Fibroblast of skin of left biceps (primary cell): ENCODE results near the gene LEFTY2.
"Not testable (repeated sequence)": the region's sequence is repeated elsewhere in the genome, so short reads cannot be mapped to it uniquely, and the experiment has no call there.

Source experiments
- DNase-seq, 2 experiments: peaks; one replicate each; pipeline ENCODE4 v3.0.0-alpha.2; 2013; ENCODE audit warnings: low read depth in 2 of 2

Gene LEFTY2, protein sequence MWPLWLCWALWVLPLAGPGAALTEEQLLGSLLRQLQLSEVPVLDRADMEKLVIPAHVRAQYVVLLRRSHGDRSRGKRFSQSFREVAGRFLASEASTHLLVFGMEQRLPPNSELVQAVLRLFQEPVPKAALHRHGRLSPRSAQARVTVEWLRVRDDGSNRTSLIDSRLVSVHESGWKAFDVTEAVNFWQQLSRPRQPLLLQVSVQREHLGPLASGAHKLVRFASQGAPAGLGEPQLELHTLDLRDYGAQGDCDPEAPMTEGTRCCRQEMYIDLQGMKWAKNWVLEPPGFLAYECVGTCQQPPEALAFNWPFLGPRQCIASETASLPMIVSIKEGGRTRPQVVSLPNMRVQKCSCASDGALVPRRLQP

GRCh38 chr1:225941187-225941941, at the start of gene LEFTY2:
Gene LEFTY2, minus strand, starts transcription at chr1:225941220. Its CDS starts 80 bp downstream, at chr1:225941140.
- DNase-seq: no peak

GRCh38 chr1:225987491-225988316, 46.7 kb upstream of the LEFTY2 start:
- no peak for DNase-seq

- DNase-seq: no peak
Observed at GRCh38 chr1:225981714-225982113, 40.7 kb upstream of the LEFTY2 start.

DNA sequence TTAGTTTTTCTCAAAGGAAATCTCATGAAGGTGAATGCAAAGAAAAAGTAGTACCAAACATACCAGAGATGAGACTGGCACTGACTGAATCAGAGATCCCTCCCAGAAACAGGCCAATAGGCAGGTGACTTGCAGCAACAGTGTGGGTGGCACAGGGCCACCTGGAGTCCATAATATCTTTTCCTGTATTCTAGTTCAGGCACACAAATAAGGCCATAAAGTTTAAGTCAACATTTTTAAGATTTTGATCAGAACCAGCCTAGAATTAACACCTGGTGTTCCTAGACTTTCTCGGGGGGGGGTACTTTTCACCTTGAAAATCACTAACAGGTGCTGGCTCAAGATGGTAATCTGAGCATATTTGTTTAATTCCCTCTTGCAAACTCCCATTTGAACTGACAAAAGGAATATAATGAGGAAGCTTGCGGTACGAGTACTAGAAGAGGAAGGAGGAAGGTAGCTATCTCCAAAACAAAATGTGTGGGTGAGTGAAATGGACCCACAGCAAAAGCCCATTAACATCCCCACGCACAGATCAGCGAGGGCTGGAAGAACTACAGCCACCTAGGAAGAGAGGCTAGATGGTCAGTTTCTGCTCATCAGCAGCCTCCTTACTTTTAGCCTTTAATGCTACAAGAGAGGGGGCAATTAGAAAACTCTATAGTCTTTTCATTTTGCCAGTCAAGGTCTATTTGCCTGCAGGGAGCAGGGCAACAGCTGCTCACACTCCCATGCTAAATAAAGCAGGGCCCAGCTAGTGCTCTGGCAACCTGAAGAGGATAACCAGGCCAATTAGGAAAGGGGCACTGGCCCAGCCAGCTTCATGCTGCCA, 39.2 kb upstream of the LEFTY2 start:
- no peak for DNase-seq

- no peak for DNase-seq
Observed at GRCh38 chr1:225979421-225979820, 38.4 kb upstream of the LEFTY2 start.

DNA sequence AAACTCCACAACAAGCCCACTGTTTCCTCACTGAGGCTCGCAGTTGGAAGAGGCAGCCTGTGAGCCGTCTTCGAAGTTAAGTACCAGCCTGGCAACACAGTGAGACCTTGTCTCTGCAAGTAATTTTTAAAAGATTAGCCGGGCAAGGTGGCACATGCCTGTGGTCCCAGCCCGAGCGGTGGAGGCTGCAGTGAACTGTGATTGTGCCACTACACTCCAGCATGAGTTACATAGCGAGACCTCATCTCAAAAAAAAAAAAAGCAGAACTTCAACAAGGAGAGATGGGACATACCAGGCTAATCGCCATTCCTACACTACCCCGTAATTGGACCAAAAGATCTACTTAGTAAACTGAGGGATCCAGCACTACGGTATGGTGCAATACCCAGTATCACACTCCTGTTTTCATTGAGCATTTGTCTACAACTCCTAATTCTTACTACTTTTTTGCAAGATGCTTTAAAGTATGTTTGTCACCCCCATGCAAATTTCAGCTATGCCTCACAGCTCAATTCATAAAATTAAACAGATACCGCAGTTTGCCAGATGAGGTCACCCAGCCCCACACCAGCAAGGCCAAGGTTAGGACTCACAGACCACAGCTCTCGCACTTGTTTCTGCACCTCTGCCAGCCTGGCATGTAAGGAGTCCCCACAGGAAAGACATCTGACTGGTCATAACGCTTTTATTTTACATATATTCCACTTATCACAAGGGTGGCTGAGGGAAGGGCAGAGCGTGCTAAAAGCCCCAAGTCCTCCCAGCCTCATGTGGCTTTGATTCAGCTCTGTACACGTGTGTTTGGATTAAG, 37.1 kb upstream of the LEFTY2 start:
- DNase-seq: no peak

- DNase-seq: not testable (repeated sequence)
Observed at GRCh38 chr1:225975146-225975545, 34.1 kb upstream of the LEFTY2 start.

DNA sequence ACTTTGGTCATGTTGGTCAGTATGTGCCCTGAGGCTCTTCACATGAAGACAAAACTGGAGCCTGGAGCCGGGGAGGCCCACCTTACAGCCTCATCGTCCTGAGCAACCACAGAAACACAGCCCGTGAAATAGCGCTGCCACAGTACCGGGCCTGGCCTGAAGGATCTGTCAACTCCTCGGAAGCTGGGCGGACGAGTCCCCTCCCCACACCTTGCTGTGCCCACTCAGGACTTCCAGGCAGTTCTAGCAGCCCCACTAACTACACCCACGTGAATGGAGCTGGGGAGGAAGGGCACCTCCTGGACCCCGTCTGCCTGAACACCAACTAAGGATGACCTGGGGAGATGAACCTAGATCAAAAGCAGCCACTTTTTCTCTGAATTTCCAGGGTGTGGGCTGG, 33.4 kb upstream of the LEFTY2 start:
- DNase-seq: no peak

DNA sequence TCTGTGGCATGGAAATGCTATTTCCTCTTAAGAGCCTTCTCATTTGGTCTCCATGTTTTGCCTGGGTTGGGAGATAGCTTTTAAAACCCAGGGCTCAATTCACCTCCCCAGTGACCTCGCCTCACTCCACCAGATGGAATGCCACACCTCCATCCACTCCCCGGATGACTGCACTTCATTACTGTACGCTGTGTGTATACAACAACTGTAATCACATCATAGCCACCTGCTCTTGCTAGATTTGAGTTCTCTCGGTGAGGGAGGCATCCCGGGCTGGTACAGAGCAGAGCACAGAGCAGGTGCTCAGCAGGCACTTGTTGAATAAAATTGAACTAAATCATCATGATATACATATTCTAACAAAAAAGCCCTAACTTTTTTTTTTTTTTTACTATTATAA, 32.1 kb upstream of the LEFTY2 start:
- DNase-seq: no peak

GRCh38 chr1:225972344-225973152, 31.5 kb upstream of the LEFTY2 start:
- no peak for DNase-seq

DNA sequence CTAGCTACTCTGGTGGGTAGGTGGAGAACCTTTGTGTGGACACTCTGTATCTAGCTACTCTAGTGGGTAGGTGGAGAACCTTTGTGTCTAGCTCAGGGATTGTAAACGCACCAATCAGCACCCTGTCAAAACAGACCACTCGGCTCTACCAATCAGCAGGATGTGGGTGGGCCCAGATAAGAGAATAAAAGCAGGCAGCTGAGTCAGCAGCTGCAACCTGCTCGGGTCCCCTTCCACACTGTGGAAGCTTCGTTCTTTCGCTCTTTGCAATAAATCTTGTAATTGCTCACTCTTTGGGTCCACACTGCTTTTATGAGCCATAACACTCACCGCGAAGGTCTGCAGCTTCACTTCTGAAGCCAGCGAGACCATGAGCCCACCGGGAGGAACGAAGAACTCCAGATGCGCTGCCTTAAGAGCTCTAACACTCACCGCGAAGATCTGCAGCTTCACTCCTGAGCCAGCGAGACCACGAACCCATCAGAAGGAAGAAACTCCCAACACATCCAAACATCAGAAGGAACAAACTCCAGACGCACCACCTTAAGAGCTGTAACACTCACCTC, 29.7 kb upstream of the LEFTY2 start:
- DNase-seq: not testable (repeated sequence)

- DNase-seq: not testable (repeated sequence)
Observed at GRCh38 chr1:225969751-225970150, 28.7 kb upstream of the LEFTY2 start.

DNA sequence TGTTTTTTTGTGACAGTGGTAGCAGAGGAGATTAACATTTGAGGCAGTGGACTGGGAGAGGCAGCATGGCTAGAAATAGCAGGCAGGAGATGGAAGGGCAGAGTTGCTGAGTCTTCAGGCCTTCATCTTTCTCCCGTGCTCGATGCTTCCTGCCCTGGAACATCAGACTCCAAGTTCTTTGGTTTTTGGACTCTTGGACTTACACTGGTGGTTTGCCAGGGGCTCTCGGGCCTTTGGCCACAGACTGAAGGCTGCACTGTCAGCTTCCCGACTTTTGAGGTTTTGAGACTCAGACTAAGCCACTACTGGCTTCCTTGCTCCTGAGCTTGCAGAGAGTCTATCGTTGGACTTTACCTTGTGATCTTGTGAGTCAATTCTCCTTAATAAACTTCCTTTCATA, 24.2 kb upstream of the LEFTY2 start:
- DNase-seq: no peak

DNA sequence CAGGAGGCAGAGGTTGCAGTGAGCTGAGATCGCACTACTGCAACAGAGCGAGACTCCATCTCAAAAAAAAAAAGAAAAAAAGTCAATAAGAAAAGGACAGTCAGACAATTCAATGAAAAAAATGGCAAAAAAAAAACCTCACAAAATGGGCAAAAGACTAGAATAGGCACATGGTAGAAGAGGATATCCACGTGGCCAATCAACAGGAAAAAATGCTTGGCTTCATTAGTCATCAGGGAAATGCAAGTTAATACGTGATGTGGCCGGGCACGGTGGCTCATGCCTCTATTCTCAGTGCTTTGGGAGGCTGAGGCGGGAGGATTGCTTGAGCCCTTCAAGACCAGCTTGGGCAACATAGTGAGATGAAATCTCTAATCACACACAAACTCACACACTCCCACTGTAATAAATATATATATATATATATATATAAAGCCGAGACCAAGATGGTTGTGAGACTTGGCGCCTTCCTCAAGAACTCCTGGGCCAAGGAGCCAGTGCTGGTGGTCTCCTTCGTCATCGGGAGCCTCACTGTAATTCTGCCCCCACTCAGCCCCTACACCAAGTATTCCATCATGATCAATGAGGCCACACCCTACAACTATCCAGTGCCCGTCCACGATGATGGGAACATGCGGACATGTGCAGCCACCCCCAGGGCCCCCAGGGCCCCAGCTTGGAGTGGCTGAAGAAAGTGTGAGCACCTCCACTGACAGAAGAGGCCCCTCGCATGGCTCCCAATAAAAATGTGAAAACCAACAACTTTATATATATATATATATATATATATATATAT, 22.9 kb upstream of the LEFTY2 start:
- DNase-seq: no peak

GRCh38 chr1:225962440-225962975, 21.5 kb upstream of the LEFTY2 start:
- no peak for DNase-seq

DNA sequence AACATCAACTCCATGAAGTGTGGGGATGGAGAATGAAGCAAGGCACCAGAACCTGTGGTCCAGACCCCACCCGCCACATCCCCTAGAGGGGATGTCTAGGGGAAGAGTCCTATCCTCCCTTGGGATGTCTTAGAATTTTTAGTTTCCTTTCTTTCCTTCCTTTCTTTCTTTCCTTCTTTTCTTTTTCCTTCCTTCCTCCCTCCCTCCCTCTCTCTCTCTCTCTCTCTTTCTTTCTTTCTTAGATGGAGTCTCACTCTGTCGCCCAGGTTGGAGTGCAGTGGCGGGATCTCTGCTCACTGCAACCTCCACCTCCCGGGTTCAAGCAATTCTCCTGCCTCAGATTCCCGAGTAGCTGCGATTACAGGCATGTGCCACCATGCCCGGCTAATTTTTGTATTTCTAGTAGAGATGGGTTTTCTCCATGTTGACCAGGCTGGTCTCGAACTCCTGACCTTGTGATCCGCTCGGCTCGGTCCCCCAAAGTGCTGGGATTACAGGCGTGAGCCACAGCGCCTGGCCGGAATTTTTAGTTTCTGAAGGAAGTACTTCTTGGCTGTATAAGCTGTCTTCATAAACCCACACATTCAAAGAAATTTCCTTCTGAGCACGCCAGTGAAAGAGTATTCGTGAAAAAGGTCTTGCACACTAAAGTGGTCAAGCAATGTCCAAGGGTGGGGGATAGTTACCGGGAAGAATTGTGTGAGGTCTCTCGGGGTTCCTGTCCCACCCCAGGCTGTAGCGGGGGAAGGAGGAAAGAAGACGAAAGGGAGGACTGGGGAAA, 20.8 kb upstream of the LEFTY2 start:
- DNase-seq: no peak

GRCh38 chr1:225958041-225958440, 17.0 kb upstream of the LEFTY2 start:
- DNase-seq: no peak
